ENCODE results near the gene CKAP4.
A peak's percentile ranks its signal among the peaks of the same experiment; 100 is the strongest.

The CKAP4 gene

GRCh38 chr12:106249411-106250135 lies 1.8 kb upstream of the CKAP4 start:
- no peak for TF ChIP-seq ZFX (IDR thresholded peaks at IDR 0.05; ENCODE audit: borderline replicate concordance)
- no peak for TF ChIP-seq CTCF (IDR thresholded peaks at IDR 0.05)
- H3K27ac ChIP-seq = peak overlapping the region; percentile 81

- TF ChIP-seq CTCF (IDR thresholded peaks at IDR 0.05) (no peak), ZFX (IDR thresholded peaks at IDR 0.05; ENCODE audit: borderline replicate concordance) (no peak)
- peak overlapping the region; percentile 81 for H3K27ac ChIP-seq
Measured at GRCh38 chr12:106248846-106249371, 1.1 kb upstream of the CKAP4 start.

- peak overlapping the region; percentile 81 for H3K27ac ChIP-seq
- TF ChIP-seq ZFX (IDR thresholded peaks at IDR 0.05; ENCODE audit: borderline replicate concordance) (no peak), CTCF (IDR thresholded peaks at IDR 0.05) (no peak)
Measured at GRCh38 chr12:106248312-106248845, 559 bp upstream of the CKAP4 start.

- peak overlapping the region; percentile 81 for H3K27ac ChIP-seq
Measured at GRCh38 chr12:106246891-106247673, 738 bp downstream of the CKAP4 start.

GRCh38 chr12:106245767-106246166 lies 2.1 kb downstream of the CKAP4 start:
- TF ChIP-seq CTCF (IDR thresholded peaks at IDR 0.05) (no peak), ZFX (IDR thresholded peaks at IDR 0.05; ENCODE audit: borderline replicate concordance) (no peak)
- H3K27ac ChIP-seq = no peak overlapping the region

More at GRCh38 chr12:106246891-106247673, 738 bp downstream of the CKAP4 start:
- TF ChIP-seq ZFX (IDR thresholded peaks at IDR 0.05; ENCODE audit: borderline replicate concordance) (no peak), CTCF (IDR thresholded peaks at IDR 0.05) (no peak)

- H3K27ac ChIP-seq = no peak overlapping the region
- no peak for TF ChIP-seq ZFX (IDR thresholded peaks at IDR 0.05; ENCODE audit: borderline replicate concordance)
- TF ChIP-seq CTCF (IDR thresholded peaks at IDR 0.05) = no peak
Measured at GRCh38 chr12:106243620-106244019, 4.2 kb downstream of the CKAP4 start.

All from 22Rv1 (cell line).